GM19035 (cell line): Measurements from ENCODE around the gene OTOR.

Experiments used
- ATAC-seq: cut with Tn5 transposase; IDR thresholded peaks from one replicate; pipeline ENCODE4 v1.9.1; 2021; ENCODE audit not compliant: unreplicated experiment

The OTOR gene

DNA sequence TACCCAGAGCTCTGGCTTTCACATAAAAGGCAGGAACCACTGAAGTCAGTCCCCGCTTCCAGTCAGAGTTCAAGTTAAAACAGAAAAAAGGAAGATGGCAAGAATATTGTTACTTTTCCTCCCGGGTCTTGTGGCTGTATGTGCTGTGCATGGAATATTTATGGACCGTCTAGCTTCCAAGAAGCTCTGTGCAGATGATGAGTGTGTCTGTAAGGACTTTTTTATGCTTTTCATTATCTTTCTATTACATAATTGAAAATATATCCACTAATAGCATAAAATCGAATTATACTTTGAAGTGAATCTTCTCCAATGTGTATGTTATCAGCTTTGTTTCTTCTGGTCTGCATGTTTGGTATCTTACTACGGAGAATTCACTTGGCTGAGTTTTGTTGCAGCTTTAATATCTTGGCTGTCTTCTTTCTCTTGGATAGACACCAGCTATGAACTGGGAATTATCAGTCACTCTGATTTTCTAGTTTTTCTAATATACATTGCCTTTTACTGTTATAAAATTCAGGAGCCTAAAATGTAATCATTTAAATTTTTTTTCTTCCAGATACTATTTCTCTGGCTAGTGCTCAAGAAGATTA lies at the start of gene OTOR:
Gene OTOR, plus strand, starts transcription at position 51 of the 593 bp plus-strand sequence. Its CDS starts 44 bp downstream, at position 95.
- ATAC-seq: no peak

- no peak for ATAC-seq
Measured at GRCh38 chr20:16699293-16699692, 48.9 kb upstream of the OTOR start.

DNA sequence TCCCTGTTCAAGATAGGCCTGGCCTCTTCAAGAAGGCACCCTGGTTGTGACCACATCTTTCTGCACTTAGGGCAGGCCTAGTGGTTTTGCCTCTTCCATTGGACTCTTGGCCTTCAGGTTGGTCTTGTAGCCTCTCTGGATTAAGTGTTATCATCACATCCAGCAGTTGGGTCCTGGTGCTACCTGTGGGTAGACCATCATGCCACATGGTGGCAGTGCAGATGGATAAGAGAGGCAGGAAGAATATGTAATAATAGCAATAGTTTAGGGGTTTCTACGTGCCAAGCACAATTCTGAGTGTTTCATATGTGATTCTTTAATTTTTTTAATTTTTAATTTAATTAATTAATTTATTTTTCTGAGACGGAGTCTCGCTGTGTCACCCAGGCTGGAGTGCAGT lies 46.9 kb upstream of the OTOR start:
- no peak for ATAC-seq

DNA sequence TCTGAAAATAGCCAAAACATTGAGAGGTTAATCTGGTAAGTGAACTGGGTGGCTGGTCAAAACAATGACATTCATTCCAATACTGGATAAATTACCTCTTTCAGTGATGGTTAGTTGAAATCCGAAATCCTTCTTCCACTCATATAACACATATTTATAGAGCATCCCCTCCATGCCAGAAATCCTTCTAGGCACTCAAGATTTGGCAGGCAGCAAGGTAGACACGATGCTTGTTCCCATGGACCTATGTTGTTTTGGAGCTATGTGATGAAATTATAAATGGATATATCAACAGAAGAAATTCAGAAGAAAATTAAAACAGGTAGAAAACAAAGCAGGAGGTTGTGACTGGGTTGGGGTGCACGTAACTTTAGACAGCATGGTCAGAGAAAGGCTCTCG lies 44.6 kb upstream of the OTOR start:
- no peak for ATAC-seq

DNA sequence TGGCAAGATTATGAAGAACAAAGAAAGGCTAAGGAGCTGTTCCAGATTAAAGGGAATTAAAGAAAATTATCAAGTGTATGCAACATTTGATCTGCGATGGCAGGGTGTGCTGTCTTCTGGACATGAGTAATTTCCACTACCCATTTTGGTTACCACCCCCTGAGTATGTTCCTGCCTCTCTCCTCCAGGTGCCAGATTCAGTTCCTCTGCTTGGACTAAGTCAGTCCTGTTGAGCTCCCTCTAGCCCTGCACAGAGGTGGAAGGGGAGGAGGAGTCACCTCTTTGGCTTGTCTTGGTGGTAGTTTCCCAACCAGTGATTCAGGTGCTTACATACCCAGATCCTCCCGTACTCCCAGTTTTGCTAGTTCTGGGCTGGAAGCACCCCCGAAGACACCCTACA lies 40.5 kb upstream of the OTOR start:
- ATAC-seq: no peak

- peak; percentile 17 for ATAC-seq
Measured at GRCh38 chr20:16708602-16709001, 39.6 kb upstream of the OTOR start.

DNA sequence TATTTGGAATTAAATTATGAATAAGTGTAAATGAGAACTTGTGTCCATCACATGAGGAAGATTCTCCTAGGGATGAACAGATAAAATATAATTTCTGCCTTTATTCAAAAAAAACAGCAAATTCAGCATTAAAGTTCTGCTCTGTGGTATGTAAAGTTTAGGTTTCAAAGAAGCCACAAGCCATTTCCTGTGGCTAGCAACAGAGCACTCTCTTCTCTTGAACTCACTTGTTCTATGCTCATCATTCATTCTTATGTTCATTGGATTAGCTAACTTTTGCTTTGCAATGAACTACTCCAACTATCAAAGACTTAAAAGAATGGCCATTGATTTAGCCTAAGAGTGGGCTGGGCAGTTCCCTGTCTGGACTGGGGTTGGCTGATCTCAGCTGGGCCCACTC lies 39.1 kb upstream of the OTOR start:
- peak; percentile 91 for ATAC-seq

- ATAC-seq: no peak
Measured at GRCh38 chr20:16710781-16711180, 37.4 kb upstream of the OTOR start.

- ATAC-seq: no peak
Measured at GRCh38 chr20:16711661-16712258, 36.4 kb upstream of the OTOR start.

DNA sequence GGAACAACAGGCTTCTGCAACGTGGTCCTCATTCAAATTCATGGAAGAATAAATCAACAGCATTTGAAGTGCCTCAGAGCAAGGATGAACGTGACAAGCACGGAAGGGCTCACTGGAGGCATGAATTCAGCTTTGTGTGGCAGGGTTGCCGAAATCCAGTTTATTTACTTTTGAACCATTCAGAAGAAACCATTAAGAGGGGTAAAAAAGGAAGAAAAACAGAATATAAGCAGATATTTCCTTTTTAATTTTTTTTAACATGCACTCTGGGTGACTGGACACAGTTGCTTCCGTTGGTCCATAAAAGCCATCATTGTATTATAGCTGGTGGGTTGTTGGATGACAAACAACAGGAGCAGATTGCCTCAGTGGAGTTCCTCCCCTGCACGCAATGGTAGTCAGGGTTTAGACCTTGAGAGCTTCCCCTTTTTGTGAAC lies 35.6 kb upstream of the OTOR start:
- ATAC-seq: no peak

- no peak for ATAC-seq
Measured at GRCh38 chr20:16713066-16713465, 35.1 kb upstream of the OTOR start.

DNA sequence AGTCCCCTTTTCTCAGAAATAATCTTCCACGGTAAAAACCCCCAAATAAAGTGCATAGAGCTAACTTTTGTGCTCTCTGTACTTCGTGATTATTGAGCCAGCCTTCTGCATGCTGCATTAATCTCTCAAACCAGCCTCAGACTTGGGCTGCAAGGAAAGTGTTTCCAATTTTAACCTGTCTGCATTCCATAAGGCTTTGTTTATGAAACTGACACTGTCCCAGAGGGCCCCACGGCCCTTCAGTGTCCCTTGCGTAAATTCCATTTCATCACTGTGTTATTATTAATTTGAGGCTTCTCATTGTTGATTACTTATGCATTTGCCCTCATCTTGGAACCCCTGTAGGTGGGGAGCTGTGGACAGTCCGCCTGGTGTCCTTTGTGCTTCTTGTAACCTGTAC lies 33.9 kb upstream of the OTOR start:
- ATAC-seq: no peak

DNA sequence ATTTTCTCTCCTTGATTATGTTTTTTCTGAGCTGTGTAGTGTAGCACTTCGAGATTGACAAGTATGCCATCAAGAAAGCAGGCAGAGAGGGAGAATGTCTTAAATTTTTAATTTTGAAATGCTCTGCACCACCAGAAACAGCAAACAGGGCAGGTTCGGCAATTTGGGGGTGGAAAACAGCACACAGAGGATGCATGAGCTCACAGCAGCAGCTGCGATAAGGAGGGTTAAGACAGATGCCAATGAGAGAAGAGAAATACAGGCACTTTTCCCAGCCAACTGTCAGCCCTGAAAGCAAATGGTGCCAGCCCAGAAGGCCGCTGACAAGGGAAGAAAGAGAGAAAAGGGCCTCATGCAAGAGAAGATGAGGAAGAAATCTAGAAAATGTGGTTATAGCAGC lies 33.4 kb upstream of the OTOR start:
- ATAC-seq: no peak

DNA sequence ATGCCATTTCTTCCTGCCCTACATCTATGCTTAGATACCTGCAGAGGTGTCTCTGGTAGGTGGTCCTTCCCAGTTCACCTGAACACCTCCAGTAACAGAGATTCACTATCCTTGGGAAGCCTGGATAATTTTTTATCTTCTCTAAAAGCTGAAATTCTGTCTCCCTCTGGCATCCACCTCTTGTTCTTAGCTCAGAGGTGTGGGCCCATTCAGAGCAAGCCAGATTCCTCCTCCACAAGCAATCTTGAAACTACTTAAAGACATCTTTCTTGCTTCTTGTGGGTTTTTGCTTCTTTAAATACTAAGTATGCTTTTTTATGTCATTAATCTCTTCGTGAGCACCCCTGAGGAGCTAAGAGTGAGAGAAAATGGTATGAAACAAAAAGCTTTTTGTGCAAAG lies 28.7 kb upstream of the OTOR start:
- no peak for ATAC-seq

GRCh38 chr20:16729080-16729479 lies 19.1 kb upstream of the OTOR start:
- ATAC-seq: no peak

GRCh38 chr20:16729565-16730460 lies 18.3 kb upstream of the OTOR start, which contains the start of gene SNRPB2:
SNRPB2 (plus strand) TSS chr20:16730026; CDS start chr20:16731703, 1,677 bp downstream.
- ATAC-seq: peak; percentile 99

GRCh38 chr20:16732506-16733152 lies 15.5 kb upstream of the OTOR start:
- ATAC-seq: no peak

- ATAC-seq: no peak
Measured at GRCh38 chr20:16740365-16741072, 7.6 kb upstream of the OTOR start.

DNA sequence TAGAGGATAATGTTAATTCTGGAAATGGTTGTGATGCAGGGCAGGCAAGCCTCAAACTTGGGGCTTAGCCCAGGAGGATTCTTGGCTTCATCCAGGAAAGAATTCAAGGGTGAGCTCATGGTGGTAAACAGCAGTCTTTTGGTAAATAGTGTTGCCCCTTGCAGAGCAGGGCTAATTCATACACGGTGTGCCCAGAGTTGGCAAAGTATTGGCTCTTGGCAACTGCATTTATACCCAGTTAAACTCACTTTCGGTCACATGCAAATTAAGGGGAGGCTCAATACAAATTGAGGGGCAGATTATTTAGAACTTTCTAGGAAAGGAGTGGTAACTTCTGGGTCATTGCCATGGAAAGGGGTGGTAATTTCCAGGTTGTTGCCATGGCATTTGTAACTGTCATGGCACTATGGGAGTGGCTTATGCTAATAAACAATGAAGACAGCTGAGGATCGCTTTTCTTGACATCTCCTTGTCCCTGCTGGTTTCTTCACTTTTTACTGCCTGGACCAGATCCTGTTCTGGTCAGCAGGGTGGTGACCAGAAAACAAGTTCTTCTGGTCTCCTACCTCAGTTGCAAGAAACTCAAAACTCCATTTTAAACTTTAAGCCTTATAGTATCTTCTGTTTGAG lies 3.9 kb upstream of the OTOR start:
- ATAC-seq: no peak

- no peak for ATAC-seq
Measured at GRCh38 chr20:16745204-16745603, 3.0 kb upstream of the OTOR start.
